Measurements from ENCODE around the gene PTPRM. TPM values are rescaled to one million over a fixed set of nuclear protein-coding genes. Genes with fewer than 3 reads are reported as not detected.
A peak's percentile ranks its signal among the peaks of the same experiment; 100 is the strongest.

The PTPRM gene
- total RNA-seq, 1 experiment from 2014 or later, result 42.3 TPM

- peak; percentile 74 for DNase-seq
- no TSS peak for BruUV-seq (replicated peaks)
- no peak for TF ChIP-seq CTCF (IDR thresholded peaks at IDR 0.05; ENCODE audit: unreplicated experiment)
- Mint-ChIP-seq H3K27ac (ENCODE audit: unreplicated experiment) (peak overlapping the region; percentile 86), H3K36me3 (ENCODE audit: insufficient read depth, unreplicated experiment) (peaks cover 11% of the 10 kb centered on the region), H3K9me3 (ENCODE audit: low read depth, unreplicated experiment) (peaks cover 3% of the 10 kb centered on the region), H3K27me3 (ENCODE audit: unreplicated experiment) (no peaks in the 10 kb centered on the region), H3K4me1 (ENCODE audit: low read depth, unreplicated experiment) (peaks cover 69% of the 10 kb centered on the region), H3K4me3 (ENCODE audit: low read depth, unreplicated experiment) (no peak overlapping the region)
- CTCF ChIA-PET, result interaction anchor here (1.0 kb wide), 1 partner anchor 15 kb away, joined by 11 read pairs; no protein-coding TSS in a partner anchor
- intact Hi-C loops (cut with micrococcal nuclease; ENCODE audit: unreplicated experiment), result no loop called here
These were observed 374.4 kb downstream of the PTPRM start for GRCh38 chr18:7941533-7941932.

GRCh38 chr18:7945882-7946281 is 378.8 kb downstream of the PTPRM start:
- H3K4me1 Mint-ChIP-seq (ENCODE audit: low read depth, unreplicated experiment), result peaks cover 74% of the 10 kb centered on the region
- no TSS peak for BruUV-seq (replicated peaks)
- peak overlapping the region; percentile 93 for H3K27ac Mint-ChIP-seq (ENCODE audit: unreplicated experiment)
- H3K9me3 Mint-ChIP-seq (ENCODE audit: low read depth, unreplicated experiment), result peaks cover 3% of the 10 kb centered on the region
- CTCF ChIA-PET, result interaction anchor here (0.9 kb wide), 1 partner anchor 19 kb away, joined by 4 read pairs; no protein-coding TSS in a partner anchor
- no peak for TF ChIP-seq CTCF (IDR thresholded peaks at IDR 0.05; ENCODE audit: unreplicated experiment)
- DNase-seq, result peak; percentile 32
- peaks cover 11% of the 10 kb centered on the region for H3K36me3 Mint-ChIP-seq (ENCODE audit: insufficient read depth, unreplicated experiment)
- H3K27me3 Mint-ChIP-seq (ENCODE audit: unreplicated experiment), result no peaks in the 10 kb centered on the region
- H3K4me3 Mint-ChIP-seq (ENCODE audit: low read depth, unreplicated experiment), result peak overlapping the region; percentile 65
- intact Hi-C loops (cut with micrococcal nuclease; ENCODE audit: unreplicated experiment), result no loop called here

GRCh38 chr18:7946734-7947377 is 379.7 kb downstream of the PTPRM start:
- CTCF ChIA-PET, result interaction anchor here (1.0 kb wide), 1 partner anchor 157 kb away, joined by 3 read pairs; no protein-coding TSS in a partner anchor
- no peak for TF ChIP-seq CTCF (IDR thresholded peaks at IDR 0.05; ENCODE audit: unreplicated experiment)
- H3K27me3 Mint-ChIP-seq (ENCODE audit: unreplicated experiment), result no peaks in the 10 kb centered on the region
- TSS peak; percentile 52 for BruUV-seq (replicated peaks)
- peak overlapping the region; percentile 93 for H3K27ac Mint-ChIP-seq (ENCODE audit: unreplicated experiment)
- peaks cover 9% of the 10 kb centered on the region for H3K36me3 Mint-ChIP-seq (ENCODE audit: insufficient read depth, unreplicated experiment)
- peaks cover 3% of the 10 kb centered on the region for H3K9me3 Mint-ChIP-seq (ENCODE audit: low read depth, unreplicated experiment)
- intact Hi-C loops (cut with micrococcal nuclease; ENCODE audit: unreplicated experiment), result no loop called here
- peak; percentile 64 for DNase-seq
- peaks cover 65% of the 10 kb centered on the region for H3K4me1 Mint-ChIP-seq (ENCODE audit: low read depth, unreplicated experiment)
- peak overlapping the region; percentile 65 for H3K4me3 Mint-ChIP-seq (ENCODE audit: low read depth, unreplicated experiment)

- Mint-ChIP-seq H3K4me3 (ENCODE audit: low read depth, unreplicated experiment) (no peak overlapping the region), H3K27me3 (ENCODE audit: unreplicated experiment) (no peaks in the 10 kb centered on the region), H3K9me3 (ENCODE audit: low read depth, unreplicated experiment) (no peaks in the 10 kb centered on the region), H3K27ac (ENCODE audit: unreplicated experiment) (peak overlapping the region; percentile 81), H3K4me1 (ENCODE audit: low read depth, unreplicated experiment) (peaks cover 28% of the 10 kb centered on the region), H3K36me3 (ENCODE audit: insufficient read depth, unreplicated experiment) (peaks cover 5% of the 10 kb centered on the region)
- CTCF ChIA-PET, result interaction anchor here (1.5 kb wide), 2 partner anchors 24 to 161 kb away, joined by 6 to 7 read pairs; no protein-coding TSS in a partner anchor
- intact Hi-C loops (cut with micrococcal nuclease; ENCODE audit: unreplicated experiment), result loop anchor here (2.0 kb wide), 1 partner anchor 72 kb away; no protein-coding TSS in a partner anchor
- TF ChIP-seq CTCF (IDR thresholded peaks at IDR 0.05; ENCODE audit: unreplicated experiment), result no peak
- BruUV-seq (replicated peaks), result TSS peak; percentile 90
- DNase-seq, result peak; percentile 68
These were observed 383.4 kb downstream of the PTPRM start for GRCh38 chr18:7950380-7951136.

Data from Calu3 (cell line).